GM18505 (cell line): ENCODE results near the gene ARMC9.

Source experiments
- ATAC-seq: cut with Tn5 transposase; IDR thresholded peaks from one replicate; pipeline ENCODE4 v1.9.1; 2021; ENCODE audit not compliant: unreplicated experiment
- POLR2A ChIP-seq: IDR thresholded peaks from 4 replicates; pipeline ENCODE4 v1.6.1; 2011; ENCODE audit warnings: borderline replicate concordance; ENCODE audit not compliant: insufficient read depth, insufficient read length; ENCODE audit errors: extremely low read depth

The ARMC9 gene

DNA sequence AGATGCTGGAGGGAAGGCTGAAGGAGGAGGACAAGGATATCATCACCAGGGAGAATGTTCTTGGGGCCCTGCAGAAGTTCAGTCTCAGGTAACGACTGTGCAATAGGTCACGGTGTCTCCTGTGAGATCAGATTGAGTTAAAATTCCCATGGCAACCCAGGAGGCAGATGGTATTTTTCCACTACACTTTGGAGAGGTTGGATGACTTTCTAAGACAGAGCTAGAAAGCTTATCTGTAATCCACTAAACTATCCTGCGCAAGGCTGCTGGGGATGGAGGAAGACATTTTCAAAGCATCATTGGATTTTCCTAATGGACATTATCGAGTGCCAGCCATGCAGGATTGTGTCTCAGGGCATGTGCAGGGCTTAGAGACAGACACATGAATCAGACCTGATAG lies 74.6 kb downstream of the ARMC9 start:
- no peak for TF ChIP-seq POLR2A
- ATAC-seq = no peak

GRCh38 chr2:231276987-231277386 lies 78.6 kb downstream of the ARMC9 start:
- TF ChIP-seq POLR2A = no peak
- no peak for ATAC-seq

DNA sequence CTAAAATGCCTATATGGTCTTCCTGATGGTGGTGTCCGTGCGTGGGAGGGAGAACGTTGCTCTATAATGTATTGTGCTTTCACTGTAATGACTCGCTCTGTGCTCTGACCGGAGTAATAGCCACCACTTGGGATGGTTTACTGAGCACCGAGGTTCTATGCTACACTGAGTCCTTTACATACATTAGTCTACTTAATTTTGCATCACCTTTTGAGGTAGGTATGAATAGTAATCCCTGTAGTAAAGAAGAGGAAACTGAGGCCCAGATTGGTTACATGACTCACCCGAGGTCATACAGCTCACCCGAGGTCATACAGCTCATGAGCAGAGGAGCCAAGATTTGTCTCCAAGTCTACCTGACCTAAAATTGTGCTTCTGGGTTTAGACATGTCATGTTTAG lies 79.5 kb downstream of the ARMC9 start:
- TF ChIP-seq POLR2A = no peak
- ATAC-seq = no peak

GRCh38 chr2:231278868-231279267 lies 80.4 kb downstream of the ARMC9 start:
- no peak for TF ChIP-seq POLR2A

DNA sequence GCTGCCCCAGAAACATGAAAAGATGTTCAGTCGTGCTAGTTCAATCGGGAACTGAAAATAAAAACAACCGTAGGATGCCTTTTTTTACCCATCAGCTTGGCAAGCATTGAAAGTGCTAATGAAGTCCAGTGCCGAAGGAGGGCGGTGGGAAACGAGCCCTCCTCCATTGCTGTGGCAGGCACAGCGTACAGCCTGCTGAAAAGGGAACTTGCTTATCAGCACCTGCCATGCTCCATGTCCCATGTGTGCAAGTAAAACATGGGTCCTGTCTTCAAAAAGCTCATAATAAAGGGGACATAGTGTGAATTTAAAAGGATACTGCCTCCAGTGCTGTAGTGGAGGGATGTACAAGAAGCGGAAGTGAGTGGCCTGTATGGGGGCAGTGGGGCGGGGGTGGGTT lies 82.4 kb downstream of the ARMC9 start:
- no peak for ATAC-seq
- TF ChIP-seq POLR2A = no peak

More at GRCh38 chr2:231278868-231279267, 80.4 kb downstream of the ARMC9 start:
- ATAC-seq = no peak

DNA sequence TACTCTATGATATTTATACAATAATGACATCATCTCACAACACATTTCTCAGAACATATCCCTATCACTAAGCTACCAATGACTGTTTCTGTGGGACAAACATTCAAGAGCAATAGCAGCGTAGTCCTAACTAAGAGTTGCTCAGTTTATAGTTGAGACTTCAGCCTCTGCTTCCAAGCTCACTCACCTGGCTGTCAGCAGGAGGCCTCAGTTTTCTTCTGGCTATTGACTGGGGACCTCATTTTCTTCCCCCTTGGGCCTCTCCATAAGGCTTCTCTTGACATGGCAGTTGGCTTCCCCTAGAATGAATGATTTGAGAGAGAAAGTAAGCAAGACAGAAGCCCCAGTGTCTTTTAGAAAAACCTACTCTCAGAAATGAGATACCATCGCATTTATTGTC lies 85.9 kb downstream of the ARMC9 start:
- ATAC-seq = no peak

DNA sequence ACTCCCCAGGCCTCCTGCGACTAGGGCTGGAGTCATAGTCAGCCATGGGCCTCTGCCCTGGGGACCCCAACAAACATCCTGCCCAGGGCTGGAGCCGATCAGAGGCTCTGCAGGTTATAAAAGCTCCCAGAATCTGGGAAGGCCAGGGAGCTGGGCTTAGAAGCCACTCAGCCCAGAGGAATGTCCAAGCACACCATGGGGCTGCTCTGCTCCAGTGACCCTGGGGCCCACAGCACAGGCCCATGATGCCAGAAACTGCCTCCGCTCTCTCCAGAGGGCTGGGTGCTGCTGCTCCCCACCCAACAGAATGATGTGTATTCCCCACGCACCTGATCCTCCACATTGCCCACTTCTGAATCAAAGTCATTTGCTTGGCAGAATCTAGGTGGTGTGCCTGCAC lies 88.5 kb downstream of the ARMC9 start:
- ATAC-seq = no peak
- no peak for TF ChIP-seq POLR2A

More for the DNA sequence above, 85.9 kb downstream of the ARMC9 start:
- no peak for TF ChIP-seq POLR2A

GRCh38 chr2:231287696-231288095 lies 89.3 kb downstream of the ARMC9 start:
- no peak for ATAC-seq
- TF ChIP-seq POLR2A = no peak

DNA sequence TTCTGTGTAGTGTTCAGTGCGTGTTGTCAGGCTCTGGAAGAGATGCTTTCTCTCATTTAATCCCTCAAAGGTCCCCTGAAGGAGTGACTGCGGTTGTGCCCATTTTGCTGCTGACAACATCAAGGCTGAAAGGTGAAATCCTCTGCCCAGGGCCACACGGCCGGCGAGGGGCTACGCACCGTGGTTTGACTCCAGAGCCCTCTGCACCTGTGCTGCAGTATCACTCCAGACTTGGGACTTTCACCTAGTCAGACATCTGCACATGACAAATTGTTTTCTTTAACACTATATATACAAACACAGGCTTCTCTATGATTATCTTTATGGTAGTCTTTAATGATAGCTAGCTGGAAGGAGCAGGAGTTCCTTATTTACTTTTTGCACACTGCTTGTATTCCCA lies 90.2 kb downstream of the ARMC9 start:
- ATAC-seq = no peak
- TF ChIP-seq POLR2A = no peak

GRCh38 chr2:231290321-231291015 lies 92.0 kb downstream of the ARMC9 start:
- no peak for ATAC-seq
- TF ChIP-seq POLR2A = no peak

DNA sequence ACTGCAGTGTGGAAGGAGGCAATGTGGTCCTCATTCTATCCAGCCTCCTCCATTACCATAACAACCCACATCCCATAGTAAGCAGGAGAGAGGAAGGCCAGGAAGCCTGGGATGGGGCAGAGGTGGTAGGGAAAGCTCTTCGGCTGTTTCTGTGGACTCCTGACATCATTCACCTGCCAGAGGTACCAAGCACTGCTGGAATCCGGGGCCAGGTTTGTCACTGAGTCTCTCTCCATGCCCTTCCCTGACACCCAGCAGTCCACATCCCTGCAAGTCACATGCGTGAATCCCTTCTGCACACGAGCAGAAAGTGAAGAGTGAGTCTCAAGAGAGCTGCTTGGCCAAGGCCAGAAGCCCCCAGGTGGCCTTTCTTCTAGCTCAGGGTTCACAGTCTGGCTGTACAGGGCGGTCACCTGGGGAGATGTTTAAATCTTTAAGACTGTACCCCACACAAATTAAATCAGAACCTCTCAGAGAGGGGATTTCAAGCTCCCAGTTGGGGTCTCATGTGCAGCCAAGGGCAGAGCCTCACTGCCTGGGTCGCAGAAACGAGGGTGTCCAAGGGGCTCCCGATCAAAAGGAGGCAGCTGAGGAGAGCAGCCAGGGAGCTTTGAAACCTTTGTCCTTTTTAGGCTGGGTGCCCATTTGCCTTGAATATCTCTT lies 94.2 kb downstream of the ARMC9 start:
- TF ChIP-seq POLR2A = no peak
- no peak for ATAC-seq

- TF ChIP-seq POLR2A = no peak
- ATAC-seq = no peak
These were observed 94.7 kb downstream of the ARMC9 start for GRCh38 chr2:231293163-231293562.

DNA sequence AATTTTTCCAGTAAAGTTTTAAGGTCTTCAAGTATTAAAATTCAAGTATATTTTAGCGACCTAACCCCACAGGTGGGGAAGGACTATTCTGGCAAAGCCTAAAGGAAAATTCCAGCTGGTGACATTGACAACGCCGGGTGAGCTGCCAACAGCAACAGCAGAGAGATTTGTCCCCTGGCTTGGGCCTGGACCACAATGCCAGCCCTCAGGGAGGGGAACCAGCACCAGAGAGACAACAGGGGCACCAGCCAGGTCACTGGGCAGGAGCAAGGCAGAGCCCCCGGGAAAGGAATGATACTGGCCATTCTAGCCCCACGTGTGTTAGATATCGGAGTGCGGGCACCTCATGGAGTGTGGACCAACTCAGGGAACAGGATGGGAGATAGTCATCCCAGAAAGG lies 95.7 kb downstream of the ARMC9 start:
- TF ChIP-seq POLR2A = no peak
- ATAC-seq = no peak
